Measurements from ENCODE around the gene ZBTB6. TPM values are rescaled to one million over a fixed set of nuclear protein-coding genes. Genes with fewer than 3 reads are reported as not detected.

Gene ZBTB6
- total and polyA plus RNA-seq, 2 of the 4 experiments (the other 2 are of a cell fraction), result 2.6 to 11.7 TPM

- H4K8ac ChIP-seq (ENCODE audit: low read depth in 2 of 2, low read length in 2 of 2), result peak within 1 kb of the TSS; percentile 89 to 98
- dilution Hi-C loops (cut with HindIII; ENCODE audit: low sequenced_read_pairs, unreplicated experiment), result no loop called here
- H2BK5ac ChIP-seq (ENCODE audit: low read depth, low read length, poor library complexity, severe bottlenecking), result peak within 1 kb of the TSS; percentile 83
- peak; percentile 98 for ATAC-seq (ENCODE audit: low read depth)
- H3K56ac ChIP-seq (ENCODE audit: extremely low read depth, insufficient read depth, low read length), result peak within 1 kb of the TSS; percentile 79
- peak within 1 kb of the TSS; percentile 90 for H3K27ac ChIP-seq (ENCODE audit: insufficient read depth, low read length)
- H3K23ac ChIP-seq (ENCODE audit: low read depth, low read length), result peak within 1 kb of the TSS; percentile 80
- peak within 1 kb of the TSS; percentile 85 for H3K9ac ChIP-seq (ENCODE audit: low read depth, low read length)
- H2BK15ac ChIP-seq (ENCODE audit: low read depth, low read length), result no peak within 1 kb of the TSS
- peak within 1 kb of the TSS; percentile 96 for H4K5ac ChIP-seq (ENCODE audit: low read depth, low read length)
- H3K27me3 ChIP-seq (ENCODE audit: control insufficient read depth, insufficient read depth, low read length), result no peaks in the 10 kb centered on the region
- intact Hi-C loops (cut with micrococcal nuclease), result loop anchor here (1.0 to 2.0 kb wide), 2 partner anchors 10 to 36 kb away; partner anchors contain the start of genes RC3H2 and ZBTB26
- H3K9me3 ChIP-seq (ENCODE audit: control insufficient read depth, insufficient read depth, low read length), result no peaks in the 10 kb centered on the region
- WGBS, 2 experiments (ENCODE audit: extremely low coverage in 2 of 2, insufficient read length in 1 of 2), result 0% methylated on average over 3 of the region's 54 CpGs; no CpG with 5 or more reads in 1 of the 2 experiments
- TF ChIP-seq MAFK (IDR thresholded peaks at IDR 0.05; ENCODE audit: low read depth, low read length) (no peak), BHLHE40 (IDR thresholded peaks at IDR 0.05; ENCODE audit: low read depth, low read length) (peak; percentile 85), POLR2A (IDR thresholded peaks at IDR 0.05; ENCODE audit: low read depth, low read length) (peak; percentile 79), CTCF (conservative IDR thresholded peaks at IDR 0.05; ENCODE audit: low read depth, low read length) (no peak), ELK1 (IDR thresholded peaks at IDR 0.05; ENCODE audit: borderline replicate concordance, low read depth, low read length) (no peak), MAZ (IDR thresholded peaks at IDR 0.05; ENCODE audit: borderline replicate concordance, low read depth, low read length) (peak; percentile 16; the same call in 1 of the 2 replicates)
- peak; percentile 97 for DNase-seq
- H2AK5ac ChIP-seq (ENCODE audit: low read depth, low read length), result peak within 1 kb of the TSS; percentile 88
- BruUV-seq (replicated peaks), result no TSS peak
- peak within 1 kb of the TSS; percentile 97 for H2AFZ ChIP-seq (replicated peaks; ENCODE audit: low read length, poor library complexity)
- H2BK120ac ChIP-seq (ENCODE audit: low read depth, low read length), result 0 out of 2 replicates have a peak within 1 kb of the TSS, but pooled peaks have one; percentile 9
- H3K36me3 ChIP-seq (ENCODE audit: control insufficient read depth, insufficient read depth, low read length), result peaks cover 14% of the 10 kb centered on the region
- H3K18ac ChIP-seq (ENCODE audit: low read depth, low read length), result peak within 1 kb of the TSS; percentile 42
- peak within 1 kb of the TSS; percentile 73 for H3K4ac ChIP-seq (ENCODE audit: low read depth, low read length)
- H4K91ac ChIP-seq (ENCODE audit: insufficient read depth, low read depth, low read length), result peak within 1 kb of the TSS; percentile 61
- peaks cover 11 to 40% of the 10 kb centered on the region in 2 experiments for H3K79me1 ChIP-seq (ENCODE audit: low read depth in 1 of 2, low read length in 2 of 2)
- H3K14ac ChIP-seq (replicated peaks; ENCODE audit: low read depth, low read length), result peak within 1 kb of the TSS; percentile 66
- in situ Hi-C loops (cut with MboI; ENCODE audit: low sequenced_read_pairs), result no loop called here
- CTCF ChIA-PET, result no interaction called here
- H4K20me1 ChIP-seq (ENCODE audit: insufficient read depth, low read length), result peaks cover 15% of the 10 kb centered on the region; the same call in 1 of the 2 replicates
- peak within 1 kb of the TSS; percentile 93 for H2AK9ac ChIP-seq (replicated peaks; ENCODE audit: low read depth, low read length, poor library complexity)
- H3K9me1 ChIP-seq (ENCODE audit: insufficient read depth, low read length), result no peaks in the 10 kb centered on the region
- peak within 1 kb of the TSS; percentile 98 for H3K4me2 ChIP-seq (ENCODE audit: low read depth, low read length)
- peaks cover 5% of the 10 kb centered on the region for H3K4me1 ChIP-seq (ENCODE audit: control insufficient read depth, insufficient read depth, low read length)
- H2BK20ac ChIP-seq (ENCODE audit: low read depth, low read length), result peak within 1 kb of the TSS; percentile 2; the same call in 1 of the 2 replicates
- POLR2A ChIA-PET (ENCODE audit: unreplicated experiment), result interaction anchor here (0.7 to 1.1 kb wide), 4 partner anchors 10 to 31 kb away, joined by 3 to 5 read pairs (median 4); partner anchors contain the start of gene ZBTB26
- peak within 1 kb of the TSS; percentile 92 for H3K4me3 ChIP-seq (ENCODE audit: insufficient read depth, low read depth, low read length)
Measured at GRCh38 chr9:122940749-122941581, 27.8 kb upstream of the ZBTB6 start, which contains the start of gene RABGAP1. Gene RABGAP1 (plus strand): TSS chr9:122941020. CDS start chr9:122957060, 16,040 bp downstream.

Measured in IMR-90 (cell line).